HCT116 (cell line): ENCODE measurements around the gene HORMAD2.

Source experiments
- CEBPB ChIP-seq: IDR thresholded peaks from 2 replicates; pipeline ENCODE4 v1.6.1; 2012; ENCODE audit warnings: low read depth
- CTCF ChIP-seq, 3 experiments: fragments of 200-600 bp in 1 of 3; sonication (generic) in 1 of 3; IDR thresholded peaks in 2 of 3; conservative IDR thresholded peaks in 1 of 3; 2 replicates each; pipeline ENCODE4 v1.5.1; 2012 to 2017; ENCODE audit warnings: low read depth in 2 of 3, low read length in 2 of 3, antibody characterized with exemption in 1 of 3, borderline replicate concordance in 1 of 3, control low read depth in 1 of 3, mild to moderate bottlenecking in 1 of 3, mixed read lengths in 1 of 3, mixed run types in 1 of 3, moderate library complexity in 1 of 3; ENCODE audit not compliant: insufficient read depth in 1 of 3

DNA sequence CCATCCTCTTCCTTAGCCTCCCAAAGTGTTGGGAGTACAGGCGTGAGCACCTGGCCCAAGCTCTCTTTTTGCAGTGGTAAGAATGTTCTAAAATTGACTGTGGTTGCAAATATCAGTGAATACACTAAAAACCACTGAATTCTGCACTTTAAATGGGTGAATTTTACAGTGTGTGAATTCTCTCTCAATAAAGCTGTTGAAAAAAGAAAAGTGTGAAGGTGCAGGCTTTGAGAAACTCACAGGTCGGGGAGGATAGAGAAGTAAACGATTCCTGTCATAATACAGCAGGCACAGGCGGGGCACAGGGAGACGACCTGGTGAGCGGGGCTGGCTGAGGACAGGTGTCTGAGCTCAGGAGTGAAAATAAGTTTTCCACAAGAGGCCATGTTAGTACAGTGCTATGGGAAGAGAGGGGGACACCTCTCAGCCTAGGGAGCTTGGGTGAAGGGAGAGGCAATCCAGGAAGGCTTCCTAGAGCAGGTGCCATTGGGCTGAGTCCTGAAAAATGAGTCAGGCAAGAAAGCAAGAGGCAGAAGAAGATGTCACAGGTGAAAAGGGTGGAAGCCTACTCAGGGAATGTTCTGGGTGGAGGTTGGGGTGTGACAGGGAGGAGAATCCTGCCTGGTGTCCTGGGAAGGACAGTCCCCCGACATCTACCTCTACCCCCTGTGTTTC is 140.2 kb downstream of the HORMAD2 start:
- no peak for TF ChIP-seq CTCF (IDR thresholded peaks at IDR 0.05 in 2 of 3, conservative IDR thresholded peaks at IDR 0.05 in 1 of 3; ENCODE audit: borderline replicate concordance in 1 of 3, insufficient read depth in 1 of 3, low read depth in 2 of 3, low read length in 2 of 3)
- TF ChIP-seq CEBPB = no peak
